CD8-positive, alpha-beta memory T cell (primary cell): Measurements from ENCODE around the gene CORO1C. TPM values are rescaled to one million over a fixed set of nuclear protein-coding genes. Genes with fewer than 3 reads are reported as not detected.
"Not testable (repeated sequence)": the region's sequence is repeated elsewhere in the genome, so short reads cannot be mapped to it uniquely, and the experiment has no call there.

ENCODE experiments used
- CTCF ChIA-PET: fragments of 350-600 bp; sonication (Branson Sonifier 250); formaldehyde crosslinking; loops from one replicate; lab custom pipeline; 2021; ENCODE audit warnings: antibody characterized with exemption; lab: Charles Lee
- POLR2A ChIA-PET: fragments of 350-600 bp; sonication (Branson Sonifier 250); formaldehyde crosslinking; loops from one replicate; lab custom pipeline; 2021; ENCODE audit warnings: antibody characterized with exemption; lab: Charles Lee
- DNase-seq, 5 donors: peaks; one replicate each; pipeline versions ENCODE4 v3.0.0 to v3.0.0-alpha.2; 2020 to 2022; ENCODE audit warnings: mixed read lengths in 1 of 5
- H3K27ac ChIP-seq: one replicate; pipeline ENCODE4 v1.7.0; 2013; ENCODE audit warnings: low read depth, mild to moderate bottlenecking, low read length, moderate library complexity
- H3K27me3 ChIP-seq: 2 replicates; pipeline ENCODE4 v1.7.0; 2013; ENCODE audit warnings: low read length, mild to moderate bottlenecking; ENCODE audit not compliant: insufficient read depth, poor library complexity, severe bottlenecking
- H3K36me3 ChIP-seq: 2 replicates; pipeline ENCODE4 v1.7.0; 2013; ENCODE audit warnings: mild to moderate bottlenecking, low read length, moderate library complexity; ENCODE audit not compliant: insufficient read depth
- H3K4me1 ChIP-seq: 2 replicates; pipeline ENCODE4 v1.7.0; 2013; ENCODE audit warnings: mild to moderate bottlenecking, low read length, moderate library complexity; ENCODE audit not compliant: insufficient read depth
- H3K4me3 ChIP-seq: 2 replicates; pipeline ENCODE4 v1.7.0; 2013; ENCODE audit warnings: mild to moderate bottlenecking, low read length
- H3K9me3 ChIP-seq: 2 replicates; pipeline ENCODE4 v1.7.0; 2013; ENCODE audit warnings: mild to moderate bottlenecking, low read length
- H3K27ac Mint-ChIP-seq, 8 donors: one replicate each; pipeline ENCODE4 v1.8.0; 2020 to 2021; ENCODE audit warnings: mixed read lengths in 8 of 8, mild to moderate bottlenecking in 6 of 8, inconsistent platforms in 3 of 8, moderate library complexity in 3 of 8
- H3K27me3 Mint-ChIP-seq, 2 donors: one replicate each; pipeline ENCODE4 v1.8.0; 2020 to 2021; ENCODE audit warnings: mixed read lengths in 2 of 2, mild to moderate bottlenecking in 1 of 2, moderate library complexity in 1 of 2
- H3K36me3 Mint-ChIP-seq, 3 donors: one replicate each; pipeline ENCODE4 v1.8.0; 2020 to 2021; ENCODE audit warnings: mixed read lengths in 3 of 3, inconsistent platforms in 1 of 3, mild to moderate bottlenecking in 1 of 3
- H3K4me1 Mint-ChIP-seq, 3 donors: one replicate each; pipeline ENCODE4 v1.8.0; 2020 to 2021; ENCODE audit warnings: mixed read lengths in 3 of 3, inconsistent platforms in 1 of 3, mild to moderate bottlenecking in 1 of 3
- H3K4me3 Mint-ChIP-seq, 7 donors: one replicate each; pipeline ENCODE4 v1.8.0; 2020 to 2021; ENCODE audit warnings: mixed read lengths in 7 of 7, mild to moderate bottlenecking in 6 of 7, moderate library complexity in 4 of 7, inconsistent platforms in 2 of 7
- H3K9me3 Mint-ChIP-seq, 5 donors: one replicate each; pipeline ENCODE4 v1.8.0; 2020 to 2022; ENCODE audit warnings: mixed read lengths in 5 of 5, mild to moderate bottlenecking in 3 of 5, moderate library complexity in 2 of 5, inconsistent platforms in 1 of 5
- polyA plus RNA-seq: library from polyadenylated mRNA; unstranded; fragments of 300-500 nt; fragmentation: Illumina TruSeq; gene quantifications from one replicate; pipeline ENCODE4 v1.2.3, GENCODE V29; 2021
- total RNA-seq, 2 experiments: library from RNA; stranded (reverse); gene quantifications; one replicate each; pipeline ENCODE4 v1.2.3, GENCODE V29; 2021

Gene CORO1C
- total and polyA plus RNA-seq, 3 experiments from 2014 or later = 10.5 to 49.1 (median 45.8) TPM

GRCh38 chr12:108656247-108656646, 75.1 kb downstream of the CORO1C start:
- DNase-seq, H3K4me3 Mint-ChIP-seq, H3K4me3 ChIP-seq, H3K36me3 ChIP-seq, H3K9me3 Mint-ChIP-seq, H3K27me3 ChIP-seq, POLR2A ChIA-PET, H3K9me3 ChIP-seq, H3K4me1 Mint-ChIP-seq, H3K27me3 Mint-ChIP-seq, H3K4me1 ChIP-seq, H3K27ac ChIP-seq: not testable (repeated sequence)
- Mint-ChIP-seq H3K36me3 (peaks cover 0 to 18% (median 3%) of the 10 kb centered on the region in 3 donors), H3K27ac (peak overlapping the region in 1 of 8 donors; percentile 17)
- CTCF ChIA-PET = interaction anchor here (1.0 kb wide), 1 partner anchor 146 kb away, joined by 3 read pairs; no protein-coding TSS in a partner anchor

DNA sequence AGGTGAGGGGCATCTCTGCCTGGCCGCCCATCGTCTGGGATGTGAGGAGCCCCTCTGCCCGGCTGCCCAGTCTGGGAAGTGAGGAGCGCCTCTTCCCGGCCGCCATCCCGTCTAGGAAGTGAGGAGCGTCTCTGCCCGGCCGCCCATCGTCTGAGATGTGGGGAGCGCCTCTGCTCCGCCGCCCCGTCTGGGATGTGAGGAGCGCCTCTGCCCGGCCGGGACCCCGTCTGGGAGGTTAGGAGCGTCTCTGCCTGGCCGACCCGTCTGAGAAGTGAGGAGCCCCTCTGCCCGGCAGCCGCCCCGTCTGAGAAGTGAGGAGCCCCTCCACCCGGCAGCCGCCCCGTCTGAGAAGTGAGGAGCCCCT, 75.5 kb downstream of the CORO1C start:
- DNase-seq, H3K27ac Mint-ChIP-seq, H3K9me3 Mint-ChIP-seq, H3K27me3 Mint-ChIP-seq, H3K27me3 ChIP-seq, H3K4me1 ChIP-seq, H3K4me3 ChIP-seq, H3K27ac ChIP-seq, H3K4me1 Mint-ChIP-seq, H3K36me3 ChIP-seq, POLR2A ChIA-PET, H3K9me3 ChIP-seq, H3K4me3 Mint-ChIP-seq: not testable (repeated sequence)
- peaks cover 0 to 20% (median 3%) of the 10 kb centered on the region in 3 donors for H3K36me3 Mint-ChIP-seq
- CTCF ChIA-PET = interaction anchor here (1.0 kb wide), 1 partner anchor 146 kb away, joined by 3 read pairs; no protein-coding TSS in a partner anchor

DNA sequence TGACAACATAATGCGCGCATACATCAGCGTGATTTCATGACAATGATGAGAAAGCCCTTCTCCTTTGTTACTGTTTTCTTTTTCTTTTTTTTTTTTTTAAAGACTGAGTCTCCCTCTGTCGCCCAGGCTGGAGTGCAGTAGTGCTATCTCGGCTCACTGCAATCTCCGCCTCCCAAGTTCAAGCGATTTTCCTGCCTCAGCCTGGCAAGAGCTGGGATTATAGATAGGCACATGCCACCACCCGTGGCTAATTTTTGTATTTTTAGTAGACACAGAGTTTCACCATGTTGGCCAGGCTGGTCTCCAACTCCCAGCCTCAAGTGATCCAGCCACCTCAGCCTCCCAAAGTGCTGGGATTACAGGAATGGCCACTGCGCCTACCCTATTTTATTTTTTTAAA, 76.7 kb downstream of the CORO1C start:
- H3K27me3 Mint-ChIP-seq, H3K27me3 ChIP-seq, H3K27ac ChIP-seq, H3K4me3 Mint-ChIP-seq, H3K27ac Mint-ChIP-seq, H3K36me3 ChIP-seq, POLR2A ChIA-PET, H3K9me3 Mint-ChIP-seq, H3K4me1 ChIP-seq, H3K4me1 Mint-ChIP-seq, H3K9me3 ChIP-seq, DNase-seq, CTCF ChIA-PET, H3K4me3 ChIP-seq: not testable (repeated sequence)
- peaks cover 1 to 20% (median 3%) of the 10 kb centered on the region in 3 donors for H3K36me3 Mint-ChIP-seq

DNA sequence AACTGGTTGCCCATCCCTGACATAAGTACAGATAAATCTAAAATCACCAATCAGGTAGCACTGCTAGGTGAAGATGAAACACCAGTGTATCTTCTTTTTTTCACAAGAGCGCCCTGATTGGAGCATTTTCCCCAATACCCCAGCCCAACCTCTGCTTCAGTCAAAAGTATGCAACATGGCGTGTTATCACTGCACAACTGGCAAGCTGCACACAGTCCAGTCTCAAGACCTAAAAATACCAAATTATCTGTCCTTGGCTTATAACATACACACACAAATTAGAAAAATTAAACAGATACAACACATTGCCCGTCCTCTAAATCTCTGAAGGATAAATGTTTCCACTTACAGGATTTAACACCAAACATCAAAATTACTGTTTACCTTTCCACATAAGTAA, 77.4 kb downstream of the CORO1C start:
- H3K4me3 Mint-ChIP-seq = no peak overlapping the region
- H3K27me3 Mint-ChIP-seq = peaks cover 0 to 3% of the 10 kb centered on the region in 2 donors
- H3K27me3 ChIP-seq = no peaks in the 10 kb centered on the region
- no peak overlapping the region for H3K4me3 ChIP-seq
- H3K27ac ChIP-seq = no peak overlapping the region
- no peak overlapping the region for H3K27ac Mint-ChIP-seq
- peaks cover 3 to 20% (median 5%) of the 10 kb centered on the region in 3 donors for H3K36me3 Mint-ChIP-seq
- ChIA-PET CTCF (interaction anchor here (1.5 kb wide), 1 partner anchor 90 kb away, joined by 6 read pairs; no protein-coding TSS in a partner anchor), POLR2A (no interaction called here)
- H3K4me1 Mint-ChIP-seq = no peaks in the 10 kb centered on the region
- no peaks in the 10 kb centered on the region for H3K4me1 ChIP-seq
- DNase-seq = no peak
- no peaks in the 10 kb centered on the region for H3K9me3 Mint-ChIP-seq
- peaks cover 4% of the 10 kb centered on the region for H3K36me3 ChIP-seq
- no peaks in the 10 kb centered on the region for H3K9me3 ChIP-seq

GRCh38 chr12:108653082-108653516, 78.2 kb downstream of the CORO1C start:
- DNase-seq = no peak
- H3K27ac ChIP-seq = no peak overlapping the region
- H3K27me3 Mint-ChIP-seq = peaks cover 0 to 3% of the 10 kb centered on the region in 2 donors
- no peak overlapping the region for H3K4me3 ChIP-seq
- H3K27ac Mint-ChIP-seq = no peak overlapping the region
- no peaks in the 10 kb centered on the region for H3K4me1 Mint-ChIP-seq
- ChIA-PET CTCF (interaction anchor here (1.3 to 1.6 kb wide), 3 partner anchors 9 to 89 kb away, joined by 3 to 6 read pairs (median 5); no protein-coding TSS in a partner anchor), POLR2A (no interaction called here)
- no peak overlapping the region for H3K4me3 Mint-ChIP-seq
- peaks cover 3 to 24% (median 5%) of the 10 kb centered on the region in 3 donors for H3K36me3 Mint-ChIP-seq
- no peaks in the 10 kb centered on the region for H3K4me1 ChIP-seq
- no peaks in the 10 kb centered on the region for H3K36me3 ChIP-seq
- H3K27me3 ChIP-seq = no peaks in the 10 kb centered on the region
- H3K9me3 ChIP-seq = no peaks in the 10 kb centered on the region
- H3K9me3 Mint-ChIP-seq = no peaks in the 10 kb centered on the region

GRCh38 chr12:108650083-108650482, 81.2 kb downstream of the CORO1C start:
- Mint-ChIP-seq H3K27me3 (no peaks in the 10 kb centered on the region), H3K9me3 (no peaks in the 10 kb centered on the region), H3K27ac (no peak overlapping the region), H3K4me3 (no peak overlapping the region), H3K4me1 (peaks cover 17 to 20% (median 19%) of the 10 kb centered on the region in 3 donors), H3K36me3 (peaks cover 3 to 17% (median 3%) of the 10 kb centered on the region in 3 donors)
- H3K27ac ChIP-seq = no peak overlapping the region
- no peaks in the 10 kb centered on the region for H3K9me3 ChIP-seq
- H3K4me1 ChIP-seq = peaks cover 15% of the 10 kb centered on the region
- DNase-seq = no peak
- ChIA-PET CTCF (interaction anchor here (1.0 to 2.0 kb wide), 4 partner anchors 32 to 301 kb away, joined by 3 to 6 read pairs (median 4); partner anchors contain the start of gene ISCU), POLR2A (no interaction called here)
- H3K27me3 ChIP-seq = no peaks in the 10 kb centered on the region
- H3K4me3 ChIP-seq = no peak overlapping the region
- no peaks in the 10 kb centered on the region for H3K36me3 ChIP-seq

- peak overlapping the region in 2 of 8 donors; percentile 4 to 11 for H3K27ac Mint-ChIP-seq
- H3K36me3 Mint-ChIP-seq = peaks cover 3 to 17% (median 3%) of the 10 kb centered on the region in 3 donors
- H3K4me1 ChIP-seq = peaks cover 15% of the 10 kb centered on the region
- H3K27ac ChIP-seq = no peak overlapping the region
- CTCF ChIA-PET = interaction anchor here (1.0 to 2.0 kb wide), 4 partner anchors 32 to 301 kb away, joined by 3 to 6 read pairs (median 4); partner anchors contain the start of gene ISCU
- POLR2A ChIA-PET = no interaction called here
- H3K9me3 Mint-ChIP-seq = no peaks in the 10 kb centered on the region
- DNase-seq = no peak
- H3K4me3 ChIP-seq = no peak overlapping the region
- no peaks in the 10 kb centered on the region for H3K27me3 ChIP-seq
- peaks cover 17 to 20% (median 20%) of the 10 kb centered on the region in 3 donors for H3K4me1 Mint-ChIP-seq
- no peak overlapping the region for H3K4me3 Mint-ChIP-seq
- H3K9me3 ChIP-seq = no peaks in the 10 kb centered on the region
- no peaks in the 10 kb centered on the region for H3K27me3 Mint-ChIP-seq
- H3K36me3 ChIP-seq = no peaks in the 10 kb centered on the region
Observed at GRCh38 chr12:108649669-108650068, 81.6 kb downstream of the CORO1C start.

- H3K4me1 ChIP-seq = peaks cover 15% of the 10 kb centered on the region
- Mint-ChIP-seq H3K4me3 (no peak overlapping the region), H3K36me3 (peaks cover 2 to 17% (median 3%) of the 10 kb centered on the region in 3 donors), H3K27ac (peak overlapping the region in 2 of 8 donors; percentile 11 to 69), H3K9me3 (no peaks in the 10 kb centered on the region), H3K4me1 (peaks cover 17 to 20% (median 20%) of the 10 kb centered on the region in 3 donors), H3K27me3 (no peaks in the 10 kb centered on the region)
- no peak overlapping the region for H3K27ac ChIP-seq
- ChIA-PET CTCF (interaction anchor here (1.0 to 1.4 kb wide), 2 partner anchors 87 to 302 kb away, joined by 3 to 4 read pairs; partner anchors contain the start of gene ISCU), POLR2A (no interaction called here)
- no peaks in the 10 kb centered on the region for H3K27me3 ChIP-seq
- no peaks in the 10 kb centered on the region for H3K9me3 ChIP-seq
- no peak overlapping the region for H3K4me3 ChIP-seq
- no peaks in the 10 kb centered on the region for H3K36me3 ChIP-seq
- DNase-seq = no peak
Observed at GRCh38 chr12:108649126-108649525, 82.2 kb downstream of the CORO1C start.
